Psoas muscle (tissue), 8 donors: ENCODE results near the gene CARMIL1. TPM values are rescaled to one million over a fixed set of nuclear protein-coding genes. Genes with fewer than 3 reads are reported as not detected.

ENCODE experiments used
- ATAC-seq, 4 donors: fragments of 200-7000 bp; cut with Tn5 transposase; one replicate each; pipeline ENCODE4 v1.9.1; 2020; ENCODE audit warnings: moderate library complexity in 3 of 4, mild to moderate bottlenecking in 2 of 4
- DNase-seq, 2 donors: peaks; one replicate each; pipeline ENCODE4 v3.0.0-alpha.2; 2020
- H3K27ac ChIP-seq: fragments of 200-600 bp; one replicate; pipeline ENCODE4 v1.8.0; 2022
- H3K27me3 ChIP-seq, 3 donors: fragments of 200-600 bp in 1 of 3; one replicate each; pipeline versions ENCODE4 v1.6.1 to v1.8.0; 2013 to 2022; ENCODE audit warnings: low read length in 2 of 3, mild to moderate bottlenecking in 2 of 3, moderate library complexity in 1 of 3; ENCODE audit not compliant: insufficient read depth in 3 of 3
- H3K36me3 ChIP-seq, 2 donors: fragments of 200-600 bp in 1 of 2; one replicate each; pipeline versions ENCODE4 v1.6.1 to v1.8.0; 2013 to 2022; ENCODE audit warnings: low read depth in 1 of 2, mild to moderate bottlenecking in 1 of 2, moderate library complexity in 1 of 2; ENCODE audit not compliant: insufficient read depth in 1 of 2
- H3K4me1 ChIP-seq: fragments of 200-600 bp; one replicate; pipeline ENCODE4 v1.8.0; 2022
- H3K4me3 ChIP-seq: fragments of 200-600 bp; one replicate; pipeline ENCODE4 v1.8.0; 2022; ENCODE audit warnings: mild to moderate bottlenecking
- H3K9me3 ChIP-seq: fragments of 200-600 bp; one replicate; pipeline ENCODE4 v1.8.0; 2022
- CTCF ChIP-seq: fragments of 200-600 bp; IDR thresholded peaks from one replicate; pipeline ENCODE4 v1.8.0; 2022; ENCODE audit warnings: antibody characterized with exemption
- WGBS, 3 donors: extraction: QIAGEN DNeasy Blood & Tissue Kit; methylation state at CpG; one replicate each; pipeline versions ENCODE4 v1.1.6 to v1.1.7; 2013; 5-methylcytosine and 5-hydroxymethylcytosine counted together
- intact Hi-C, 2 donors: fragments of 100-400 bp; cut with DNase I; formaldehyde crosslinking; loops; one replicate each; pipeline versions ENCODE4 v1.11.0 to v1.14.2; 2022
- polyA plus RNA-seq, 3 donors: library from polyadenylated mRNA; stranded (reverse); fragments of 200-250 nt; gene quantifications; one replicate each; pipeline ENCODE4 v1.2.3, GENCODE V29; 2013
- total RNA-seq, 4 donors: library from RNA; stranded (reverse); fragmentation: NEBNext Ultra II Directional in 2 of 4; extraction: Animal tissue kit (Norgen Biotek cat#: 25700) in 2 of 4; gene quantifications; one replicate each; pipeline versions ENCODE4 v1.2.1 to v1.2.4, GENCODE V29; 2021 to 2023
- donor health status: healthy with polysubstance abuse.
- donor health status: DM: no; HTN: no; CAD: no; lungs with moderate emphysema.
- donor health status: Bipolar disorder and iron deficiency.
- donor health status: healthy.
- donor health status: DM: yes; HTN: yes; CAD: no.
- donor health status: DM: no; HTN: no; CAD: no.
- donor health status: DM: no; HTN: no; CAD: no.
- donor health status: DM: yes; HTN: yes; CAD: no.

CARMIL1 gene
- total and polyA plus RNA-seq, 7 donors, result 0.11 to 1.0 (median 0.76) TPM

- ATAC-seq, result no peak
- 87 to 94% (median 91%) methylated on average over 2 of the region's 2 CpGs for WGBS, 3 donors
- Histone ChIP-seq H3K36me3 (no peaks in the 10 kb centered on the region), H3K27me3 (no peaks in the 10 kb centered on the region), H3K4me1 (no peaks in the 10 kb centered on the region), H3K27ac (no peak overlapping the region), H3K4me3 (no peak overlapping the region), H3K9me3 (no peaks in the 10 kb centered on the region)
- no peak for TF ChIP-seq CTCF
- DNase-seq, result no peak
- intact Hi-C loops, result no loop called here
These were observed 167.8 kb downstream of the CARMIL1 start for GRCh38 chr6:25446830-25447569.

GRCh38 chr6:25447570-25447929 is 168.4 kb downstream of the CARMIL1 start:
- Histone ChIP-seq H3K36me3 (no peaks in the 10 kb centered on the region), H3K27ac (no peak overlapping the region), H3K4me1 (no peaks in the 10 kb centered on the region), H3K9me3 (no peaks in the 10 kb centered on the region), H3K4me3 (no peak overlapping the region), H3K27me3 (no peaks in the 10 kb centered on the region)
- ATAC-seq (no peak), DNase-seq (no peak)
- intact Hi-C loops, result no loop called here
- 39 to 72% (median 43%) methylated on average over 1 of the region's 1 CpG for WGBS, 3 donors
- no peak for TF ChIP-seq CTCF

- Histone ChIP-seq H3K4me3 (no peak overlapping the region), H3K27ac (no peak overlapping the region), H3K27me3 (no peaks in the 10 kb centered on the region), H3K4me1 (no peaks in the 10 kb centered on the region), H3K9me3 (no peaks in the 10 kb centered on the region), H3K36me3 (no peaks in the 10 kb centered on the region)
- WGBS, 3 donors, result 76 to 92% (median 78%) methylated on average over 2 of the region's 2 CpGs
- TF ChIP-seq CTCF, result no peak
- ATAC-seq, result no peak
- intact Hi-C loops, result no loop called here
- DNase-seq, result no peak
These were observed 169.9 kb downstream of the CARMIL1 start for GRCh38 chr6:25448965-25449538.

- 36 to 53% (median 43%) methylated on average over 4 of the region's 4 CpGs for WGBS, 3 donors
- Histone ChIP-seq H3K36me3 (no peaks in the 10 kb centered on the region), H3K4me3 (no peak overlapping the region), H3K4me1 (no peaks in the 10 kb centered on the region), H3K27ac (no peak overlapping the region), H3K9me3 (no peaks in the 10 kb centered on the region), H3K27me3 (no peaks in the 10 kb centered on the region)
- DNase-seq (no peak), ATAC-seq (no peak)
- intact Hi-C loops, result no loop called here
- TF ChIP-seq CTCF, result no peak
These were observed 170.6 kb downstream of the CARMIL1 start for GRCh38 chr6:25449774-25450173.
